Measurements from ENCODE around the gene TMEM204. TPM values are rescaled to one million over a fixed set of nuclear protein-coding genes. Genes with fewer than 3 reads are reported as not detected.

TMEM204 gene
- total and polyA plus RNA-seq, 10 of the 15 experiments (the other 5 are each of a cell fraction or from before 2014, with no cell fraction given): 0.05 to 0.30 (median 0.18) TPM; not detected in 7

GRCh38 chr16:1527836-1528811 is 5.3 kb upstream of the TMEM204 start (continued):
- TF ChIP-seq WRNIP1 (IDR thresholded peaks at IDR 0.05; ENCODE audit: borderline replicate concordance, low read depth, low read length) (no peak), RAD51 (IDR thresholded peaks at IDR 0.05) (no peak), EGR1 (IDR thresholded peaks at IDR 0.05; ENCODE audit: borderline replicate concordance in 1 of 2, low read depth in 2 of 2, low read length in 2 of 2) (no peak), ATF7 (IDR thresholded peaks at IDR 0.05; ENCODE audit: low read depth) (no peak), ESRRA (IDR thresholded peaks at IDR 0.05; ENCODE audit: low read length) (no peak), PBX3 (IDR thresholded peaks at IDR 0.05; ENCODE audit: insufficient replicate concordance, low read depth, low read length) (peak; percentile 30), MXI1 (IDR thresholded peaks at IDR 0.05; ENCODE audit: low read depth, low read length) (no peak)
- TF ChIP-seq, protein P1, sequence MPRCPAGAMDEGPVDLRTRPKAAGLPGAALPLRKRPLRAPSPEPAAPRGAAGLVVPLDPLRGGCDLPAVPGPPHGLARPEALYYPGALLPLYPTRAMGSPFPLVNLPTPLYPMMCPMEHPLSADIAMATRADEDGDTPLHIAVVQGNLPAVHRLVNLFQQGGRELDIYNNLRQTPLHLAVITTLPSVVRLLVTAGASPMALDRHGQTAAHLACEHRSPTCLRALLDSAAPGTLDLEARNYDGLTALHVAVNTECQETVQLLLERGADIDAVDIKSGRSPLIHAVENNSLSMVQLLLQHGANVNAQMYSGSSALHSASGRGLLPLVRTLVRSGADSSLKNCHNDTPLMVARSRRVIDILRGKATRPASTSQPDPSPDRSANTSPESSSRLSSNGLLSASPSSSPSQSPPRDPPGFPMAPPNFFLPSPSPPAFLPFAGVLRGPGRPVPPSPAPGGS (IDR thresholded peaks at IDR 0.05; ENCODE audit: borderline replicate concordance, insufficient read depth, low read depth, low read length, poor library complexity, severe bottlenecking): peak; percentile 95
